OCI-LY1 (cell line): ENCODE data around the gene SPDYE6.

Experiments used
- EZH2 ChIP-seq: fragments of 200-600 bp; sonication (generic), shearing (Covaris generic); IDR thresholded peaks from 2 replicates; pipeline ENCODE4 v1.8.0; 2017; ENCODE audit warnings: borderline replicate concordance, mixed run types, mild to moderate bottlenecking, antibody characterized with exemption, low read length, moderate library complexity, mixed read lengths
- TF ChIP-seq, protein P1 (sequence below): fragments of 200-600 bp; sonication (generic), shearing (Covaris generic); IDR thresholded peaks from 2 replicates; pipeline ENCODE4 v1.5.1; 2017; ENCODE audit warnings: mild to moderate bottlenecking, antibody characterized with exemption, low read length, moderate library complexity, mixed read lengths

DNA sequence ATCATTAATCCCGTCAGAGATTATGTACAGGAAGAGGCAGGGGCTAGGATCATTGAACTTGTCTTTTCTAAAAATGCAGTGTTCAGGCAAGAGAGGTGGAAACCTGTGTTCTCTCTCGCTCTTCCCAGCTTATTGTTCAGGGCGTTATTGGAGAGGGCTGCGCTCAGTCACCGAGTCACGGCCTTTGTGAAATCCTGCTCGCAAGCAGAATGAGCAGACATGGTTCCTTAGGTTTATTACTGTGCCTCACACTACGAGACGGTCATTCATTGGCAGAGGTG, 39.3 kb upstream of the SPDYE6 start:
- TF ChIP-seq EZH2 = no peak
- TF ChIP-seq, protein P1, sequence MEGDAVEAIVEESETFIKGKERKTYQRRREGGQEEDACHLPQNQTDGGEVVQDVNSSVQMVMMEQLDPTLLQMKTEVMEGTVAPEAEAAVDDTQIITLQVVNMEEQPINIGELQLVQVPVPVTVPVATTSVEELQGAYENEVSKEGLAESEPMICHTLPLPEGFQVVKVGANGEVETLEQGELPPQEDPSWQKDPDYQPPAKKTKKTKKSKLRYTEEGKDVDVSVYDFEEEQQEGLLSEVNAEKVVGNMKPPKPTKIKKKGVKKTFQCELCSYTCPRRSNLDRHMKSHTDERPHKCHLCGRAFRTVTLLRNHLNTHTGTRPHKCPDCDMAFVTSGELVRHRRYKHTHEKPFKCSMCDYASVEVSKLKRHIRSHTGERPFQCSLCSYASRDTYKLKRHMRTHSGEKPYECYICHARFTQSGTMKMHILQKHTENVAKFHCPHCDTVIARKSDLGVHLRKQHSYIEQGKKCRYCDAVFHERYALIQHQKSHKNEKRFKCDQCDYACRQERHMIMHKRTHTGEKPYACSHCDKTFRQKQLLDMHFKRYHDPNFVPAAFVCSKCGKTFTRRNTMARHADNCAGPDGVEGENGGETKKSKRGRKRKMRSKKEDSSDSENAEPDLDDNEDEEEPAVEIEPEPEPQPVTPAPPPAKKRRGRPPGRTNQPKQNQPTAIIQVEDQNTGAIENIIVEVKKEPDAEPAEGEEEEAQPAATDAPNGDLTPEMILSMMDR = no peak
